Neural cell (in vitro differentiated cells): ENCODE results near the gene ABCA4. TPM values are rescaled to one million over a fixed set of nuclear protein-coding genes. Genes with fewer than 3 reads are reported as not detected.
"Not testable (repeated sequence)": the region's sequence is repeated elsewhere in the genome, so short reads cannot be mapped to it uniquely, and the experiment has no call there.

ENCODE experiments used
- H2AFZ ChIP-seq: fragments of 200-600, 300-800 bp; sonication (generic), shearing (Covaris generic); 2 replicates; pipeline ENCODE4 v1.6.0; 2014; ENCODE audit warnings: low read depth, mild to moderate bottlenecking, antibody characterized with exemption, low read length, moderate library complexity
- H3F3A ChIP-seq: fragments of 200-600 bp; shearing (Covaris generic); 2 replicates; pipeline ENCODE4 v1.6.1; 2016; ENCODE audit warnings: mild to moderate bottlenecking, moderate library complexity, mixed read lengths, antibody characterized with exemption, low read length; ENCODE audit not compliant: insufficient read depth, poor library complexity, severe bottlenecking
- H3K27ac ChIP-seq: fragments of 200-600, 300-800 bp; sonication (generic), shearing (Covaris generic); 2 replicates; pipeline ENCODE4 v1.5.1; 2014; ENCODE audit warnings: mild to moderate bottlenecking, low read length, moderate library complexity
- H3K27me3 ChIP-seq: fragments of 300-800, 200-600 bp; sonication (generic), shearing (Covaris generic); 2 replicates; pipeline ENCODE4 v1.6.0; 2014; ENCODE audit warnings: mild to moderate bottlenecking, low read depth, low read length, moderate library complexity; ENCODE audit not compliant: insufficient read depth
- H3K36me3 ChIP-seq: fragments of 300-800, 200-600 bp; sonication (generic), shearing (Covaris generic); 2 replicates; pipeline ENCODE4 v1.5.1; 2014; ENCODE audit warnings: mild to moderate bottlenecking, antibody characterized with exemption, low read length, moderate library complexity; ENCODE audit not compliant: insufficient read depth
- H3K4me2 ChIP-seq: fragments of 300-800, 200-600 bp; sonication (generic), shearing (Covaris generic); 2 replicates; pipeline ENCODE4 v1.6.0; 2014; ENCODE audit warnings: mild to moderate bottlenecking, low read length
- H3K4me3 ChIP-seq: fragments of 300-800, 200-600 bp; sonication (generic), shearing (Covaris generic); 2 replicates; pipeline ENCODE4 v1.5.1; 2014; ENCODE audit warnings: mild to moderate bottlenecking, low read length, moderate library complexity
- H3K79me2 ChIP-seq: fragments of 200-600 bp; shearing (Covaris generic); replicated peaks from 2 replicates; pipeline ENCODE4 v1.6.0; 2014; ENCODE audit warnings: mild to moderate bottlenecking, low read length, moderate library complexity; ENCODE audit not compliant: insufficient read depth
- H3K9ac ChIP-seq: fragments of 300-800, 200-600 bp; sonication (generic), shearing (Covaris generic); 2 replicates; pipeline ENCODE4 v1.6.1; 2016; ENCODE audit warnings: mild to moderate bottlenecking, low read length, mixed read lengths
- H3K9me2 ChIP-seq: fragments of 200-600 bp; shearing (Covaris generic); 2 replicates; pipeline ENCODE4 v1.6.1; 2016; ENCODE audit warnings: mild to moderate bottlenecking, low read length, mixed read lengths; ENCODE audit not compliant: insufficient read depth
- H3K9me3 ChIP-seq: fragments of 200-600, 300-800 bp; sonication (generic), shearing (Covaris generic); 2 replicates; pipeline ENCODE4 v1.6.1; 2016; ENCODE audit warnings: mild to moderate bottlenecking, mixed run types, low read length, moderate library complexity, mixed read lengths
- H4K20me1 ChIP-seq: fragments of 200-600 bp; shearing (Covaris generic); 2 replicates; pipeline ENCODE4 v1.6.1; 2016; ENCODE audit warnings: mild to moderate bottlenecking, mixed run types; ENCODE audit not compliant: insufficient read depth
- EP300 ChIP-seq: fragments of 450-650 bp; conservative IDR thresholded peaks from 2 replicates; pipeline ENCODE4 v1.6.1; 2014; ENCODE audit warnings: antibody characterized with exemption, mild to moderate bottlenecking, moderate library complexity; ENCODE audit not compliant: poor library complexity, severe bottlenecking
- EZH2 ChIP-seq: fragments of 200-600, 300-800 bp; shearing (Covaris generic), sonication (generic); IDR thresholded peaks from 2 replicates; pipeline ENCODE4 v1.6.1; 2014; ENCODE audit warnings: antibody characterized with exemption, low read length, borderline replicate concordance, mild to moderate bottlenecking; ENCODE audit not compliant: insufficient read depth, poor library complexity, severe bottlenecking
- MXI1 ChIP-seq: fragments of 450-650 bp; conservative IDR thresholded peaks from 2 replicates; pipeline ENCODE4 v1.6.1; 2014; ENCODE audit warnings: antibody characterized with exemption, mild to moderate bottlenecking; ENCODE audit not compliant: poor library complexity, severe bottlenecking
- POLR2AphosphoS5 ChIP-seq: IDR thresholded peaks from 2 replicates; pipeline ENCODE4 v1.6.1; 2012
- RAD21 ChIP-seq: fragments of 450-650 bp; conservative IDR thresholded peaks from 2 replicates; pipeline ENCODE4 v1.6.1; 2014; ENCODE audit warnings: antibody characterized with exemption, mild to moderate bottlenecking, moderate library complexity
- SMC3 ChIP-seq: fragments of 450-650 bp; conservative IDR thresholded peaks from 2 replicates; pipeline ENCODE4 v1.6.1; 2014; ENCODE audit warnings: antibody characterized with exemption, mild to moderate bottlenecking, moderate library complexity; ENCODE audit not compliant: poor library complexity
- TAF1 ChIP-seq: IDR thresholded peaks from 2 replicates; pipeline ENCODE4 v1.6.1; 2012; ENCODE audit warnings: low read depth
- polyA plus RNA-seq: library from polyadenylated mRNA; depleted of rRNA; stranded (reverse); fragments of >200 nt; gene quantifications from 2 replicates; pipeline ENCODE4 v1.2.3, GENCODE V29; 2014
- TF ChIP-seq, protein P1 (sequence below): IDR thresholded peaks from 2 replicates; pipeline ENCODE4 v1.6.1; 2012; ENCODE audit warnings: borderline replicate concordance
- TF ChIP-seq, protein P2 (sequence below): fragments of 450-650 bp; IDR thresholded peaks from 2 replicates; pipeline ENCODE4 v1.5.1; 2014; ENCODE audit warnings: antibody characterized with exemption, mild to moderate bottlenecking, moderate library complexity; ENCODE audit not compliant: poor library complexity, severe bottlenecking

Gene ABCA4
- polyA plus RNA-seq, 1 donor from 2014 or later = not detected

DNA sequence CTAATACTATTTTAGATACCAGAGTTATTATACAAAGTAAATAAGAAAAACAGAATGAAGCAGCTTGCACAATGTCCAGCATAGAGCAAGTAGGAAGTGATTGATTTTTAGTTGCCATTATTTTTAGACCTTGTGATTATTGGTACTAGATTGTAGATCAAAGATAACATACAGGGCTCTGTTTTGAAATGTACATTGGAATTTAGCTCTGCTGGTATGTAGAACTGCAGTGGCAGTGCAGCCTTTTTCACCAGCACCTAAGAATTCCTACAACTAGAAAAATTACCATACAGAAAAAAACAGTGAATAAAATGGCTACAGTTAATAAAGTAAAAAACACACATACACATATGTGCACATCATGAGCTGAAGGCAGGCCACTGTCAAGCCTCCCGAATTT is 32.2 kb upstream of the ABCA4 start:
- Histone ChIP-seq H3K36me3 (no peaks in the 10 kb centered on the region), H4K20me1 (no peaks in the 10 kb centered on the region), H3K9ac (no peak overlapping the region), H3K9me2 (no peaks in the 10 kb centered on the region), H3K9me3 (no peaks in the 10 kb centered on the region), H3K27me3 (no peaks in the 10 kb centered on the region), H2AFZ (no peak overlapping the region), H3F3A (no peaks in the 10 kb centered on the region), H3K79me2 (no peaks in the 10 kb centered on the region), H3K27ac (no peak overlapping the region), H3K4me2 (no peak overlapping the region), H3K4me3 (no peak overlapping the region)
- TF ChIP-seq RAD21 = no peak
- no peak for TF ChIP-seq EP300
- TF ChIP-seq EZH2 = no peak
- TF ChIP-seq MXI1 = no peak
- TF ChIP-seq, protein P1, sequence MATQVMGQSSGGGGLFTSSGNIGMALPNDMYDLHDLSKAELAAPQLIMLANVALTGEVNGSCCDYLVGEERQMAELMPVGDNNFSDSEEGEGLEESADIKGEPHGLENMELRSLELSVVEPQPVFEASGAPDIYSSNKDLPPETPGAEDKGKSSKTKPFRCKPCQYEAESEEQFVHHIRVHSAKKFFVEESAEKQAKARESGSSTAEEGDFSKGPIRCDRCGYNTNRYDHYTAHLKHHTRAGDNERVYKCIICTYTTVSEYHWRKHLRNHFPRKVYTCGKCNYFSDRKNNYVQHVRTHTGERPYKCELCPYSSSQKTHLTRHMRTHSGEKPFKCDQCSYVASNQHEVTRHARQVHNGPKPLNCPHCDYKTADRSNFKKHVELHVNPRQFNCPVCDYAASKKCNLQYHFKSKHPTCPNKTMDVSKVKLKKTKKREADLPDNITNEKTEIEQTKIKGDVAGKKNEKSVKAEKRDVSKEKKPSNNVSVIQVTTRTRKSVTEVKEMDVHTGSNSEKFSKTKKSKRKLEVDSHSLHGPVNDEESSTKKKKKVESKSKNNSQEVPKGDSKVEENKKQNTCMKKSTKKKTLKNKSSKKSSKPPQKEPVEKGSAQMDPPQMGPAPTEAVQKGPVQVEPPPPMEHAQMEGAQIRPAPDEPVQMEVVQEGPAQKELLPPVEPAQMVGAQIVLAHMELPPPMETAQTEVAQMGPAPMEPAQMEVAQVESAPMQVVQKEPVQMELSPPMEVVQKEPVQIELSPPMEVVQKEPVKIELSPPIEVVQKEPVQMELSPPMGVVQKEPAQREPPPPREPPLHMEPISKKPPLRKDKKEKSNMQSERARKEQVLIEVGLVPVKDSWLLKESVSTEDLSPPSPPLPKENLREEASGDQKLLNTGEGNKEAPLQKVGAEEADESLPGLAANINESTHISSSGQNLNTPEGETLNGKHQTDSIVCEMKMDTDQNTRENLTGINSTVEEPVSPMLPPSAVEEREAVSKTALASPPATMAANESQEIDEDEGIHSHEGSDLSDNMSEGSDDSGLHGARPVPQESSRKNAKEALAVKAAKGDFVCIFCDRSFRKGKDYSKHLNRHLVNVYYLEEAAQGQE = no peak
- TF ChIP-seq, protein P2, sequence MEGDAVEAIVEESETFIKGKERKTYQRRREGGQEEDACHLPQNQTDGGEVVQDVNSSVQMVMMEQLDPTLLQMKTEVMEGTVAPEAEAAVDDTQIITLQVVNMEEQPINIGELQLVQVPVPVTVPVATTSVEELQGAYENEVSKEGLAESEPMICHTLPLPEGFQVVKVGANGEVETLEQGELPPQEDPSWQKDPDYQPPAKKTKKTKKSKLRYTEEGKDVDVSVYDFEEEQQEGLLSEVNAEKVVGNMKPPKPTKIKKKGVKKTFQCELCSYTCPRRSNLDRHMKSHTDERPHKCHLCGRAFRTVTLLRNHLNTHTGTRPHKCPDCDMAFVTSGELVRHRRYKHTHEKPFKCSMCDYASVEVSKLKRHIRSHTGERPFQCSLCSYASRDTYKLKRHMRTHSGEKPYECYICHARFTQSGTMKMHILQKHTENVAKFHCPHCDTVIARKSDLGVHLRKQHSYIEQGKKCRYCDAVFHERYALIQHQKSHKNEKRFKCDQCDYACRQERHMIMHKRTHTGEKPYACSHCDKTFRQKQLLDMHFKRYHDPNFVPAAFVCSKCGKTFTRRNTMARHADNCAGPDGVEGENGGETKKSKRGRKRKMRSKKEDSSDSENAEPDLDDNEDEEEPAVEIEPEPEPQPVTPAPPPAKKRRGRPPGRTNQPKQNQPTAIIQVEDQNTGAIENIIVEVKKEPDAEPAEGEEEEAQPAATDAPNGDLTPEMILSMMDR = no peak
- no peak for TF ChIP-seq POLR2AphosphoS5
- TF ChIP-seq SMC3 = no peak
- TF ChIP-seq TAF1 = no peak

DNA sequence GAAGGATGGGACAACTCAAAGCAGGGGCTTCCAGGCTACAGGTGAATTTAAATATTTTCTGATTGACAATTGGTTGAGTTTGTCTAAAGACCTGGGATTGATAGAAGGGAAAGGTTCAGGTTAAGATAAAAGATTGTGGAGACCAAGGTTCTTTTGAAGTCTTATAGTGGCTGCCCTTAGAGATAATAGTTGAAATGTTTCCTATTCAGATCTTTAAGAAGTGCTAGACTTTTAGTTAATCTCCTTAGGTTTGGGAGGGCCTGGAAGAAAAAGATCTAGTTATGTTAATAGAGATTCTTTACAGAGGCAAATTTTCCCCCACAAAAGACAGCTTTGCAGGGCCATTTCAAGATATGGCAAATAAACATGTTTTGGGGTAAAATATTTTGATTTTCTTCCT is 28.2 kb upstream of the ABCA4 start:
- not testable (repeated sequence) for H3F3A ChIP-seq, H3K79me2 ChIP-seq, H3K36me3 ChIP-seq, H3K9ac ChIP-seq, H3K9me3 ChIP-seq, H3K9me2 ChIP-seq, H3K27me3 ChIP-seq, H3K4me2 ChIP-seq, H3K4me3 ChIP-seq, H3K27ac ChIP-seq, H4K20me1 ChIP-seq, H2AFZ ChIP-seq

DNA sequence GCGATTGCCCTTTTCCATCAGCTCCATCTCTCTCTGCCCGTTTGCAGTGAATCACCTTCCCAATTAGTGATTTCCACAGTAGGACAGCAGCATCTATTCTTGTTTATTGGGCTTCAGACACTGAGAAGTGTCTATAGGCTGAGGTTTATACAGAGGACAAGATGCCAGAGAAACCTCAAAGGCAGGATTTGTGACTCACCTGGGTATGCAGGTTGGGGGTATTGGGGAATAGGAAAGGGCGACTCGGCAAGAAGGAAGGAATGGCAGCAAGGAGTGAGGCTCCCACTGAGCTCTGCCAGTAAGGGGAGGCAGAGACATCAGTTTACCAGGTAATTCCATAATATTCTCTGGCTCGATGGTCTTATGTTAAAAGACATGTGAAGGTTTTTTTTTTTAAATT is 25.3 kb upstream of the ABCA4 start:
- TF ChIP-seq EP300 = no peak
- TF ChIP-seq, protein P2 = no peak
- no peak for TF ChIP-seq EZH2
- no peak for TF ChIP-seq TAF1
- TF ChIP-seq, protein P1 = no peak
- TF ChIP-seq MXI1 = no peak
- TF ChIP-seq POLR2AphosphoS5 = no peak
- no peak for TF ChIP-seq RAD21
- no peak for TF ChIP-seq SMC3

More for the DNA sequence above, 25.3 kb upstream of the ABCA4 start:
- H4K20me1 ChIP-seq = no peaks in the 10 kb centered on the region
- no peak overlapping the region for H3K4me3 ChIP-seq
- no peak overlapping the region for H3K4me2 ChIP-seq
- H3K9me2 ChIP-seq = no peaks in the 10 kb centered on the region
- H3K79me2 ChIP-seq = no peaks in the 10 kb centered on the region
- no peaks in the 10 kb centered on the region for H3F3A ChIP-seq
- no peak overlapping the region for H3K9ac ChIP-seq
- H3K36me3 ChIP-seq = no peaks in the 10 kb centered on the region
- H3K27ac ChIP-seq = no peak overlapping the region
- no peaks in the 10 kb centered on the region for H3K9me3 ChIP-seq
- no peak overlapping the region for H2AFZ ChIP-seq
- H3K27me3 ChIP-seq = no peaks in the 10 kb centered on the region
